GM18502 (cell line): Measurements from ENCODE around the gene PAM16.
"Not testable (repeated sequence)": the region's sequence is repeated elsewhere in the genome, so short reads cannot be mapped to it uniquely, and the experiment has no call there.

ENCODE experiments used
- ATAC-seq: cut with Tn5 transposase; IDR thresholded peaks from one replicate; pipeline ENCODE4 v1.9.1; 2021; ENCODE audit warnings: mild to moderate bottlenecking; ENCODE audit not compliant: unreplicated experiment, poor library complexity

The PAM16 gene

GRCh38 chr16:4354512-4355409 lies 3.6 kb upstream of the PAM16 start:
- ATAC-seq = no peak

GRCh38 chr16:4353675-4354074 lies 2.6 kb upstream of the PAM16 start:
- no peak for ATAC-seq

- ATAC-seq = no peak
Observed at GRCh38 chr16:4352843-4353242, 1.7 kb upstream of the PAM16 start.

- no peak for ATAC-seq
Observed at GRCh38 chr16:4351880-4352279, 759 bp upstream of the PAM16 start.

- no peak for ATAC-seq
Observed at GRCh38 chr16:4350365-4350786, 745 bp downstream of the PAM16 start.

- ATAC-seq = no peak
Observed at GRCh38 chr16:4349332-4349731, 1.8 kb downstream of the PAM16 start.

GRCh38 chr16:4347765-4348509 lies 3.2 kb downstream of the PAM16 start:
- no peak for ATAC-seq

GRCh38 chr16:4347010-4347409 lies 4.1 kb downstream of the PAM16 start:
- no peak for ATAC-seq

- ATAC-seq = no peak
Observed at GRCh38 chr16:4345836-4346781, 5.0 kb downstream of the PAM16 start.

GRCh38 chr16:4344983-4345835 lies 5.9 kb downstream of the PAM16 start:
- no peak for ATAC-seq

- not testable (repeated sequence) for ATAC-seq
Observed at GRCh38 chr16:4344300-4344982, 6.7 kb downstream of the PAM16 start.

- ATAC-seq = no peak
Observed at GRCh38 chr16:4342866-4343744, 8.0 kb downstream of the PAM16 start.

GRCh38 chr16:4341250-4341649 lies 9.9 kb downstream of the PAM16 start:
- ATAC-seq = no peak

- no peak for ATAC-seq
Observed at GRCh38 chr16:4340443-4340842, 10.7 kb downstream of the PAM16 start.

- ATAC-seq = no peak
Observed at GRCh38 chr16:4339909-4340308, 11.2 kb downstream of the PAM16 start.

- no peak for ATAC-seq
Observed at GRCh38 chr16:4339455-4339854, 11.7 kb downstream of the PAM16 start.

- ATAC-seq = no peak
Observed at GRCh38 chr16:4338712-4339299, 12.3 kb downstream of the PAM16 start.
